ENCODE results near the gene UNC13C. TPM values are rescaled to one million over a fixed set of nuclear protein-coding genes. Genes with fewer than 3 reads are reported as not detected.

UNC13C gene
- total RNA-seq, 4 donors from 2014 or later: 0.21 to 16.8 TPM; not detected in 2

DNA sequence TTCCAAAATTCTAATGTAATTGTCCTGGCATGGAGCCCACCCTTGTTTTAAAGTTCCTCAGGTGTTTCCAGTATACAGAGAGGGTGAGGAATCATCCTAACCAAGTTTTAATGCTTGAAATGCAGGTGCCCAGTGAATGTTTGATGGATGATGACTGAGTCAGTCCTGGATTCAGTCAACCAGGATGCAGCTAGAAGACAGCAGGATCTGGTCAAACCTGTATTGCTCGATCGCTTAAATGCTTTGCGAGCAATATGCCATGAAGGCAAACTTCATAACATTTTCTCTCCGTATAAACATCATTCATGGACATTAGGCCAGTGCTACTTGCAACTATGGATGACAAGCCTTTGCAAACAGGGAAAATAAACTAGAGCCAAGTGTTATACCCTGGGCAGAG lies 627.3 kb downstream of the UNC13C start:
- H3K27ac ChIP-seq: no peak overlapping the region
- H3K27me3 ChIP-seq: no peaks in the 10 kb centered on the region
- DNase-seq: no peak
- no peaks in the 10 kb centered on the region for H3K9me3 ChIP-seq
- no peak overlapping the region for H3K4me3 ChIP-seq
- no peaks in the 10 kb centered on the region for H3K4me1 ChIP-seq
- H3K36me3 ChIP-seq: no peaks in the 10 kb centered on the region
- TF ChIP-seq CTCF (IDR thresholded peaks at IDR 0.05) (no peak), POLR2A (IDR thresholded peaks at IDR 0.05) (no peak)
- intact Hi-C loops (cut with DNase I; ENCODE audit: low total_unique reads): no loop called here

DNA sequence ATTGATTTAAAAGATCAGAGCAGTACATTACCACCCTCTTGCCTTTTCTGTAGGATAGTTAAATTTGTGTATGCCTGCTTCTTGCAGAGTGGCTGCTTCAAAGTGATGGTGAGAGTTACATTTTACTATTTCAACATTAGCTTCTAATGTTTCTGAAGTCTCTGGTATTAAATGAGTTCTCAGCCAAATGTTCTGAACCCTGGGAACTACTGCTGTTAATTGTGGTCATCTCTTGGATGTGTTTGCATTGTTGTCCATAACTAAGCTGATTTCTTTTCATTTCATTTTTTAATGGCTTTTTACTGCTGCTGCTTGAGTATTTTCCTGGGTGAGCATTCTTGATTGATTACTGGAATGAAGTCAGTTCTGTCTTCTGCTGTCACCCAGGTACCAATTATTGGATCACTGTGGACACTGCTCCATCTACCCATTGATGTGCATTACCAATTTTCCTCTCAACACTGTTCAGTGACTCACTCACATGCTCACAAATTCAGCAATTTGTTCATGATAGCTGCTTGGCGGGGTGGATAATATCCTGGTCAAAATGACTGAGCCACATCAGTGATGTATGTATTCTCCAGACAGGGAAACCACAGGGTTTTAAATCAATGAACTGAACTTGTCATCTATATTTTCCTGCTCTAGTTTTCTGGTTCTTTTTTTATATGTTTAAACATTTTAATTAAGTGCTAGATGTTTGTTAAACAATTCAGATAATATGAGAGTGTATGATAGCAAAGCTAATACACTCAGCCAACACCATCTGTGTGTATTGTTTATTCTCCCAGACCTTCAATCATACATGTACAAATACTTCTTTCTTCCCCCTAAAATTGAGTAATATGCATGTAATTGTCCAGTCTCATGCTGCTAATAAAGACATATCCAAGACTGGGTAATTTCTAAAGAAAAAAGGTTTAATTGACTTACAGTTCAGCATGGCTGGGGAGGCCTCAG lies 630.9 kb downstream of the UNC13C start:
- H3K4me3 ChIP-seq: no peak overlapping the region
- no peaks in the 10 kb centered on the region for H3K36me3 ChIP-seq
- no peaks in the 10 kb centered on the region for H3K9me3 ChIP-seq
- H3K4me1 ChIP-seq: no peaks in the 10 kb centered on the region
- no peaks in the 10 kb centered on the region for H3K27me3 ChIP-seq
- no peak for TF ChIP-seq POLR2A (IDR thresholded peaks at IDR 0.05)
- TF ChIP-seq CTCF (IDR thresholded peaks at IDR 0.05): no peak
- DNase-seq: no peak
- no peak overlapping the region for H3K27ac ChIP-seq
- intact Hi-C loops (cut with DNase I; ENCODE audit: low total_unique reads): no loop called here

- TF ChIP-seq CTCF (IDR thresholded peaks at IDR 0.05) (no peak), POLR2A (IDR thresholded peaks at IDR 0.05) (no peak)
- Histone ChIP-seq H3K27ac (no peak overlapping the region), H3K4me1 (no peaks in the 10 kb centered on the region), H3K36me3 (no peaks in the 10 kb centered on the region), H3K9me3 (no peaks in the 10 kb centered on the region), H3K27me3 (no peaks in the 10 kb centered on the region), H3K4me3 (no peak overlapping the region)
- intact Hi-C loops (cut with DNase I; ENCODE audit: low total_unique reads): no loop called here
- no peak for DNase-seq
Measured at GRCh38 chr15:54618120-54618519, 639.9 kb downstream of the UNC13C start.

DNA sequence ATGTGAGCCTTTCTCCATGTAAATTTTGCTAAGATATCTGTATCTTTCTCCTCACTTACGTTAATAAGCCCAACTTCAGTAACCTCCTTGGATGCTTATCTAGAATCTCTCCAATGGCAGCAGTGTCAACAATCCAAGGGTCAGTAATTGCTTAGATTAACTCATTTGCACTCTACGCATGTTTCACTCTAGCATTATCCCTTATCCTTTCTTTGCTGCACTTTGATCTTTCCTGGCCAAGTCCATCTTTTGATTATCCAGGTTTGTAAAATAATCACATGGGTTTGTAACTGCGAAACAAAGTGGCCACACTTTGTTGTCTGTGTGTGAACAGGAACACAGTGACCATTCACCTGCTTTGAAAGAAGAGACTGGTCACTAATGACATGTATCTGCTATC lies 640.9 kb downstream of the UNC13C start:
- no peak for DNase-seq
- no peak overlapping the region for H3K27ac ChIP-seq
- H3K9me3 ChIP-seq: no peaks in the 10 kb centered on the region
- intact Hi-C loops (cut with DNase I; ENCODE audit: low total_unique reads): no loop called here
- H3K4me3 ChIP-seq: no peak overlapping the region
- TF ChIP-seq CTCF (IDR thresholded peaks at IDR 0.05) (no peak), POLR2A (IDR thresholded peaks at IDR 0.05) (no peak)
- H3K4me1 ChIP-seq: no peaks in the 10 kb centered on the region
- no peaks in the 10 kb centered on the region for H3K27me3 ChIP-seq
- H3K36me3 ChIP-seq: no peaks in the 10 kb centered on the region

DNA sequence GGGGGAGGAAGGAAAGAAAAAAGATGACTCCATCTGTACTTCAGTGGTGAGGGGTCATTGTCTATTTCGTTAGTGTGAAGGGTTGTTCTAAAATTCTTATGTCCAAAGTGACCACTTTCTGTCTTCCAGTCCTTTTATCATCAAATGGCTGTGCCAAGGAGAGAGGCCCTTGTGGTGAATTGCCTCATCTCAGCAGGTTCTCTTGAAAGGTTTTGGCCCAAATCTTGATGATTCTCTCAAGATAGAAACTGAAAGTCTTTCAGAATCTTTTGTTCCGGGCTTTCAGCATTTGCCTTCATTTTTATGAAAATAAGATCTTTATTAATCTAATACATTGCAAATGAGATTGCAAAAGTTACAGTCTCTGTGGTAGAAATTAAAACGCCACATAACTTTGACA lies 642.7 kb downstream of the UNC13C start:
- no peaks in the 10 kb centered on the region for H3K4me1 ChIP-seq
- DNase-seq: no peak
- H3K27me3 ChIP-seq: no peaks in the 10 kb centered on the region
- no peak overlapping the region for H3K4me3 ChIP-seq
- no peak overlapping the region for H3K27ac ChIP-seq
- intact Hi-C loops (cut with DNase I; ENCODE audit: low total_unique reads): no loop called here
- H3K36me3 ChIP-seq: no peaks in the 10 kb centered on the region
- TF ChIP-seq POLR2A (IDR thresholded peaks at IDR 0.05) (no peak), CTCF (IDR thresholded peaks at IDR 0.05) (no peak)
- H3K9me3 ChIP-seq: no peaks in the 10 kb centered on the region
